ENCODE results near the gene HAPSTR1. TPM values are rescaled to one million over a fixed set of nuclear protein-coding genes. Genes with fewer than 3 reads are reported as not detected.
"Not testable (repeated sequence)": the region's sequence is repeated elsewhere in the genome, so short reads cannot be mapped to it uniquely, and the experiment has no call there.

HAPSTR1 gene
- polyA plus RNA-seq, 1 donor (not counting 4 experiments of a cell fraction or from before 2014, with no cell fraction given) = 46.5 TPM

DNA sequence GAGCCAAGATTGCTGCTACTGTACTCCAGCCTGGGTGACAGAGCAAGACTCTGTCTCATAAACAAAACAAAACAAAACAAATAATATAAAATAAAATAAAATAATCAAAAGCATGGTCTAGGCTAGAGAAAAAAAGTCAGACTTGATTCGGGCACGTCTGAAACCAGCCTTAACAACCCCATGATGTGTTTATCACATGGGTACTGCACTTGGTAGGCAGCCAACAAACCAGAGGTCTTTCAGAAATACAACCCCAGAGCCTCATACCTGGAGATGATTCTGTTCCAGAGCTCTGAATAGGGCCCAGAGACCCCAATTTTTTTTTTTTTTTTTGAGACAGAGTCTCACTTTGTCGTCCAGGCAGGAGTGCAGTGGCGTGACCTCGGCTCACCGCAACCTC lies 9.6 kb upstream of the HAPSTR1 start:
- TF ChIP-seq, protein P1, sequence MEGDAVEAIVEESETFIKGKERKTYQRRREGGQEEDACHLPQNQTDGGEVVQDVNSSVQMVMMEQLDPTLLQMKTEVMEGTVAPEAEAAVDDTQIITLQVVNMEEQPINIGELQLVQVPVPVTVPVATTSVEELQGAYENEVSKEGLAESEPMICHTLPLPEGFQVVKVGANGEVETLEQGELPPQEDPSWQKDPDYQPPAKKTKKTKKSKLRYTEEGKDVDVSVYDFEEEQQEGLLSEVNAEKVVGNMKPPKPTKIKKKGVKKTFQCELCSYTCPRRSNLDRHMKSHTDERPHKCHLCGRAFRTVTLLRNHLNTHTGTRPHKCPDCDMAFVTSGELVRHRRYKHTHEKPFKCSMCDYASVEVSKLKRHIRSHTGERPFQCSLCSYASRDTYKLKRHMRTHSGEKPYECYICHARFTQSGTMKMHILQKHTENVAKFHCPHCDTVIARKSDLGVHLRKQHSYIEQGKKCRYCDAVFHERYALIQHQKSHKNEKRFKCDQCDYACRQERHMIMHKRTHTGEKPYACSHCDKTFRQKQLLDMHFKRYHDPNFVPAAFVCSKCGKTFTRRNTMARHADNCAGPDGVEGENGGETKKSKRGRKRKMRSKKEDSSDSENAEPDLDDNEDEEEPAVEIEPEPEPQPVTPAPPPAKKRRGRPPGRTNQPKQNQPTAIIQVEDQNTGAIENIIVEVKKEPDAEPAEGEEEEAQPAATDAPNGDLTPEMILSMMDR (optimal IDR thresholded peaks at IDR 0.05 in 1 of 3, IDR thresholded peaks at IDR 0.05 in 1 of 3, conservative IDR thresholded peaks at IDR 0.05 in 1 of 3; ENCODE audit: extremely low read depth in 1 of 3, insufficient read depth in 2 of 3, low read length in 3 of 3) = no peak
- no peak for TF ChIP-seq EZH2 (IDR thresholded peaks at IDR 0.05; ENCODE audit: low read length)
- Histone ChIP-seq H3K4me3 (ENCODE audit: control insufficient read depth in 2 of 3, extremely low read depth in 1 of 3, insufficient read depth in 2 of 3, low read depth in 1 of 3, low read length in 3 of 3) (no peak overlapping the region), H2AFZ (ENCODE audit: control insufficient read depth, low read length) (no peak overlapping the region), H3K4me2 (ENCODE audit: control insufficient read depth, extremely low read depth, insufficient read depth, low read depth, low read length) (no peak overlapping the region), H3K9me3 (ENCODE audit: control insufficient read depth, low read depth, low read length) (no peaks in the 10 kb centered on the region), H3K36me3 (ENCODE audit: control insufficient read depth in 2 of 2, extremely low read depth in 1 of 2, insufficient read depth in 2 of 2, low read length in 2 of 2) (no peaks in the 10 kb centered on the region), H3K9ac (ENCODE audit: control insufficient read depth, extremely low read depth, insufficient read depth, low read length) (no peak overlapping the region), H3K4me1 (ENCODE audit: control insufficient read depth, extremely low read depth, insufficient read depth, low read length) (peaks cover 14% of the 10 kb centered on the region), H4K20me1 (ENCODE audit: control insufficient read depth, extremely low read depth, insufficient read depth, low read length) (no peaks in the 10 kb centered on the region), H3K79me2 (ENCODE audit: control insufficient read depth, insufficient read depth, low read length) (no peaks in the 10 kb centered on the region), H3K27ac (ENCODE audit: control insufficient read depth, insufficient read depth, low read length) (no peak overlapping the region), H3K27me3 (ENCODE audit: control insufficient read depth, extremely low read depth, insufficient read depth, low read length) (no peaks in the 10 kb centered on the region), H3K9me1 (ENCODE audit: control insufficient read depth, extremely low read depth, insufficient read depth, low read length) (no peaks in the 10 kb centered on the region)
- dilution Hi-C loops (cut with MboI; ENCODE audit: extremely low pct_ligation_motif_present, low sequenced_read_pairs) = no loop called here
- DNase-seq (ENCODE audit: low read depth, low spot score) = no peak
- FAIRE-seq = no peak

DNA sequence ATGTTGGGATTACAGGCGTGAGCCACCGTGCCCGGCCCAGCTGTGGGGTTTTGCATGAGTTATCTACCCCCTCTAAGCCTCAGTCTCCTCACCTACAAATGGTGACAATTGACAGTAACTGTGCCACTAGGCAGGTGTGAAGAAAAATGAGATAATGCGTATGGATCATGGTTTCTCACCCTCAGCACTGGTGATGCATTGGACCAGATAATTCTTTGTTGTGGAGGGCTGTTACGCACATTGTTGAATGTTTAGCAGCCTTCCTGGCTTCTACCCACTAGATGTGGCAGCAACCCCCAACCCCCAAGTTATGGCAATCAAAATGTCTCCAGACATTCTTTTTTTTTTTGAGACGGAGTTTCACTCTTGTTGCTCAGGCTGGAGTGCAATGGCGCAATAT lies 9.0 kb upstream of the HAPSTR1 start:
- dilution Hi-C loops (cut with MboI; ENCODE audit: extremely low pct_ligation_motif_present, low sequenced_read_pairs) = no loop called here
- DNase-seq (ENCODE audit: low read depth, low spot score) = no peak

DNA sequence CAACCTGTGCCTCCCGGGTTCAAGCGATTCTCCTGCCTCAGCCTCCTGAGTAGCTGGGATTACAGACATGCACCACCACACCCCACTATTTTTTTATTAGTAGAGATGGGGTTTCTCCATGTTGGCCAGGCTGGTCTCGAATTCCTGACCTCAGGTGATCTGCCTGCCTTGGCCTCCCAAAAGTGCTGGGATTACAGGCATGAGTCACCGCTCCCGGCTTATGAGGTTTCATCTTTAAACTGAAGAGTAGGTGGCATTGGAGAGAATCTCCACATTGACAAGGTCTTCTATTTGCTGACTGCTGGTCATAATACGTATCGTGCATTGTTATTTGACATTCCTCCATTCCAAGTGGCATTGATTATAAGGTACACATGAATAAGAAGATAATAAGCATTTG lies 3.7 kb upstream of the HAPSTR1 start:
- H3K9me3 ChIP-seq (ENCODE audit: control insufficient read depth, low read depth, low read length); dilution Hi-C loops (cut with MboI; ENCODE audit: extremely low pct_ligation_motif_present, low sequenced_read_pairs); H3K4me3 ChIP-seq (ENCODE audit: control insufficient read depth in 2 of 3, extremely low read depth in 1 of 3, insufficient read depth in 2 of 3, low read depth in 1 of 3, low read length in 3 of 3); DNase-seq (ENCODE audit: low read depth, low spot score); H3K36me3 ChIP-seq (ENCODE audit: control insufficient read depth in 2 of 2, extremely low read depth in 1 of 2, insufficient read depth in 2 of 2, low read length in 2 of 2); H3K27me3 ChIP-seq (ENCODE audit: control insufficient read depth, extremely low read depth, insufficient read depth, low read length); H3K9ac ChIP-seq (ENCODE audit: control insufficient read depth, extremely low read depth, insufficient read depth, low read length); H3K4me1 ChIP-seq (ENCODE audit: control insufficient read depth, extremely low read depth, insufficient read depth, low read length); H3K4me2 ChIP-seq (ENCODE audit: control insufficient read depth, extremely low read depth, insufficient read depth, low read depth, low read length); H4K20me1 ChIP-seq (ENCODE audit: control insufficient read depth, extremely low read depth, insufficient read depth, low read length); H3K9me1 ChIP-seq (ENCODE audit: control insufficient read depth, extremely low read depth, insufficient read depth, low read length); H3K27ac ChIP-seq (ENCODE audit: control insufficient read depth, insufficient read depth, low read length); H2AFZ ChIP-seq (ENCODE audit: control insufficient read depth, low read length); FAIRE-seq: not testable (repeated sequence)
- H3K79me2 ChIP-seq (ENCODE audit: control insufficient read depth, insufficient read depth, low read length) = peaks cover 13% of the 10 kb centered on the region

More for the DNA sequence above, 9.0 kb upstream of the HAPSTR1 start:
- H3K27me3 ChIP-seq (ENCODE audit: control insufficient read depth, extremely low read depth, insufficient read depth, low read length) = no peaks in the 10 kb centered on the region
- H3K9me3 ChIP-seq (ENCODE audit: control insufficient read depth, low read depth, low read length) = no peaks in the 10 kb centered on the region
- peaks cover 8% of the 10 kb centered on the region for H3K4me1 ChIP-seq (ENCODE audit: control insufficient read depth, extremely low read depth, insufficient read depth, low read length)
- no peak for TF ChIP-seq EZH2 (IDR thresholded peaks at IDR 0.05; ENCODE audit: low read length)
- TF ChIP-seq, protein P1 (optimal IDR thresholded peaks at IDR 0.05 in 1 of 3, IDR thresholded peaks at IDR 0.05 in 1 of 3, conservative IDR thresholded peaks at IDR 0.05 in 1 of 3; ENCODE audit: extremely low read depth in 1 of 3, insufficient read depth in 2 of 3, low read length in 3 of 3) = no peak
- no peak overlapping the region for H2AFZ ChIP-seq (ENCODE audit: control insufficient read depth, low read length)
- H3K4me2 ChIP-seq (ENCODE audit: control insufficient read depth, extremely low read depth, insufficient read depth, low read depth, low read length) = no peak overlapping the region
- H3K36me3 ChIP-seq (ENCODE audit: control insufficient read depth in 2 of 2, extremely low read depth in 1 of 2, insufficient read depth in 2 of 2, low read length in 2 of 2) = no peaks in the 10 kb centered on the region
- H3K9me1 ChIP-seq (ENCODE audit: control insufficient read depth, extremely low read depth, insufficient read depth, low read length) = no peaks in the 10 kb centered on the region
- H3K79me2 ChIP-seq (ENCODE audit: control insufficient read depth, insufficient read depth, low read length) = no peaks in the 10 kb centered on the region
- no peak overlapping the region for H3K9ac ChIP-seq (ENCODE audit: control insufficient read depth, extremely low read depth, insufficient read depth, low read length)
- no peak overlapping the region for H3K27ac ChIP-seq (ENCODE audit: control insufficient read depth, insufficient read depth, low read length)
- H4K20me1 ChIP-seq (ENCODE audit: control insufficient read depth, extremely low read depth, insufficient read depth, low read length) = no peaks in the 10 kb centered on the region
- no peak for FAIRE-seq
- H3K4me3 ChIP-seq (ENCODE audit: control insufficient read depth in 2 of 3, extremely low read depth in 1 of 3, insufficient read depth in 2 of 3, low read depth in 1 of 3, low read length in 3 of 3) = no peak overlapping the region
